ENCODE results near the gene RFX3.

The RFX3 gene

GRCh38 chr9:3497857-3498256 is 27.9 kb downstream of the RFX3 start:
- Histone ChIP-seq H3K27ac (ENCODE audit: low read depth, low read length) (no peak overlapping the region), H3K27me3 (ENCODE audit: insufficient read depth, low read length) (no peaks in the 10 kb centered on the region), H3K4me1 (ENCODE audit: insufficient read depth, low read length) (peaks cover 19% of the 10 kb centered on the region), H3K4me3 (ENCODE audit: low read length) (no peak overlapping the region), H3K9ac (ENCODE audit: low read depth, low read length) (no peak overlapping the region), H3K9me3 (ENCODE audit: insufficient read depth, low read depth, low read length) (no peaks in the 10 kb centered on the region), H3K36me3 (ENCODE audit: insufficient read depth, low read length) (no peaks in the 10 kb centered on the region)
- 83% methylated on average over 1 of the region's 4 CpGs for WGBS

DNA sequence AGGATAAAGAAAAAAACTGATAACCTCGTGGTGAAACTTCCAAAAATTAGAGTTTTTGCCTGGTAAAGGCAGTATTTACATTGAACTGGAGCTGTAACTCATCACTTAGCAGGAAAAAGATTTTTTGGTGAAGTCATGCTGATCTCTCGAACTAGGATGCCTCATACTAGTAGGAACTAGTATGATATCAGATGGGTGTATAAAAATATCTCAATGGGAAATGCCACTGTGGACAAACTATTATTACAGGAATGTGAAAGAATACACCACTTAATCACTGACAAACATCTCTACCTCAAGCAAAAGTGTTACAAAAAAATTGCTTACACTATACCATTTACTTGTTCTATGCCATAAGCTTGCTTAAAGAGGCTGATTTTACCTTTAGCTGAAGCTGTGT is 28.4 kb downstream of the RFX3 start:
- no peaks in the 10 kb centered on the region for H3K9me3 ChIP-seq (ENCODE audit: insufficient read depth, low read depth, low read length)
- H3K4me3 ChIP-seq (ENCODE audit: low read length) = no peak overlapping the region
- H3K36me3 ChIP-seq (ENCODE audit: insufficient read depth, low read length) = no peaks in the 10 kb centered on the region
- WGBS = 90% methylated on average over 2 of the region's 2 CpGs
- H3K9ac ChIP-seq (ENCODE audit: low read depth, low read length) = no peak overlapping the region
- peaks cover 19% of the 10 kb centered on the region for H3K4me1 ChIP-seq (ENCODE audit: insufficient read depth, low read length)
- H3K27ac ChIP-seq (ENCODE audit: low read depth, low read length) = no peak overlapping the region
- H3K27me3 ChIP-seq (ENCODE audit: insufficient read depth, low read length) = no peaks in the 10 kb centered on the region

DNA sequence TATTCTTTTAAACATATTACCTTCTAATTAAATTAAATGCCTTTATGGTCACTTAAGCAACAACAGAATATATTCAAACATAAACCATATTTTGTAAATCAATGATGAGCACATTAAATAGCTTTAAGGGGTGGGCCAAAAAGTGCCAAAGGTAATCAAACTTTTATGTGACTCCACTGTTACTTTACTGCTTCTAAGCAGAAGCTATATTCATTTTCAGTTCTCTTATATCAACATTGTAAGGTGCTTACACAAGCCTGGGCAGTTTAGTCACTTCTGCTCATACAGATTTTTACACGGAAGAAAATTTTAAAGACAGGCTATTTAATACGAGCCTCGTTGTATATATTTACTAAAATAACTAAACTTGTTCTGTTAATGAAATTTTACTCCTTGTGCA is 29.9 kb downstream of the RFX3 start:
- H3K36me3 ChIP-seq (ENCODE audit: insufficient read depth, low read length) = no peaks in the 10 kb centered on the region
- no peaks in the 10 kb centered on the region for H3K9me3 ChIP-seq (ENCODE audit: insufficient read depth, low read depth, low read length)
- 100% methylated on average over 1 of the region's 3 CpGs for WGBS
- no peaks in the 10 kb centered on the region for H3K27me3 ChIP-seq (ENCODE audit: insufficient read depth, low read length)
- H3K4me3 ChIP-seq (ENCODE audit: low read length) = no peak overlapping the region
- H3K4me1 ChIP-seq (ENCODE audit: insufficient read depth, low read length) = peaks cover 19% of the 10 kb centered on the region
- H3K27ac ChIP-seq (ENCODE audit: low read depth, low read length) = no peak overlapping the region
- no peak overlapping the region for H3K9ac ChIP-seq (ENCODE audit: low read depth, low read length)

DNA sequence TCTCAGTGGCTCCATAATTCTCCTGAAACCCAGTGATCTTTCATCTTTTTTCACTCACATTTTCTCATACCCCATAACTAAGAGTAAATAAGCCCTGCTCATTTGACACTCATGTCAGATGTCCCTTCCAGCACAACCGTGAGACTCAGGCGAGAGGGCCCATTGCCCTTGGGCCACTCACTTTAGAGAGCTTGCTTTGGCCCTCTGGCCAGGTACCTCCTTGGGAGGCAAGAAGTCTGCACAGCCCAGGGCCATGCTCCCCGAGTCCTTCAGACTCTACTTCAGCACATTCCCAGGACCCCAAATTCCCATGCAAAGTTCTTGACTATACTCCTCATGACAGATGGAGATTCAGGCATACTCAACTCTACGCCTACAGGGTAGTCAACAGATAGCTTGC is 33.6 kb downstream of the RFX3 start:
- H3K4me3 ChIP-seq (ENCODE audit: low read length) = no peak overlapping the region
- no peaks in the 10 kb centered on the region for H3K9me3 ChIP-seq (ENCODE audit: insufficient read depth, low read depth, low read length)
- no peak overlapping the region for H3K9ac ChIP-seq (ENCODE audit: low read depth, low read length)
- WGBS = 95% methylated on average over 4 of the region's 4 CpGs
- no peaks in the 10 kb centered on the region; the same call in 1 of the 2 replicates for H3K36me3 ChIP-seq (ENCODE audit: insufficient read depth, low read length)
- no peaks in the 10 kb centered on the region for H3K27me3 ChIP-seq (ENCODE audit: insufficient read depth, low read length)
- H3K4me1 ChIP-seq (ENCODE audit: insufficient read depth, low read length) = no peaks in the 10 kb centered on the region; the same call in 1 of the 2 replicates
- no peak overlapping the region for H3K27ac ChIP-seq (ENCODE audit: low read depth, low read length)

GRCh38 chr9:3491450-3491849 is 34.4 kb downstream of the RFX3 start:
- Histone ChIP-seq H3K9me3 (ENCODE audit: insufficient read depth, low read depth, low read length) (no peaks in the 10 kb centered on the region), H3K4me1 (ENCODE audit: insufficient read depth, low read length) (no peaks in the 10 kb centered on the region; the same call in 1 of the 2 replicates), H3K27ac (ENCODE audit: low read depth, low read length) (no peak overlapping the region), H3K36me3 (ENCODE audit: insufficient read depth, low read length) (no peaks in the 10 kb centered on the region; the same call in 1 of the 2 replicates), H3K4me3 (ENCODE audit: low read length) (no peak overlapping the region), H3K9ac (ENCODE audit: low read depth, low read length) (no peak overlapping the region), H3K27me3 (ENCODE audit: insufficient read depth, low read length) (no peaks in the 10 kb centered on the region)

DNA sequence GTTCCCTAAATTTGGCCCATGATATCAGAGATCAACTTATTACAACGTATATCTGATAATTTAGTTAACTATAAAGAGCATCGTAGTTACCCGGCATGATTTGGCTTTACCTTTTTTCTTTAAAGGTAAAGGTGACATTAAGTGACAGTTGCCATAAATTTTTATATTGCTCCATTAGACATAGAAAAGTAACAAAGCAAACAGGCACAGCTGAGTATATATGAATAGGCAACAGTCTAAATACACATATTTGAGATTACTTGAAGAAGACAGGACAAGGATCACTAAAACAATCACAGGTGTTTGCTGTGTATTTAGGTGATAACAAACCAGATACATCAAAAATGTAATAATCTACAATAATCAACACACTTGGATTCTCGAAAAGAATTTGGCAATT is 34.8 kb downstream of the RFX3 start:
- H3K9ac ChIP-seq (ENCODE audit: low read depth, low read length) = no peak overlapping the region
- H3K9me3 ChIP-seq (ENCODE audit: insufficient read depth, low read depth, low read length) = no peaks in the 10 kb centered on the region
- H3K36me3 ChIP-seq (ENCODE audit: insufficient read depth, low read length) = no peaks in the 10 kb centered on the region; the same call in 1 of the 2 replicates
- WGBS = 100% methylated on average over 1 of the region's 4 CpGs
- H3K4me3 ChIP-seq (ENCODE audit: low read length) = no peak overlapping the region
- no peak overlapping the region for H3K27ac ChIP-seq (ENCODE audit: low read depth, low read length)
- H3K27me3 ChIP-seq (ENCODE audit: insufficient read depth, low read length) = no peaks in the 10 kb centered on the region
- no peaks in the 10 kb centered on the region; the same call in 1 of the 2 replicates for H3K4me1 ChIP-seq (ENCODE audit: insufficient read depth, low read length)

DNA sequence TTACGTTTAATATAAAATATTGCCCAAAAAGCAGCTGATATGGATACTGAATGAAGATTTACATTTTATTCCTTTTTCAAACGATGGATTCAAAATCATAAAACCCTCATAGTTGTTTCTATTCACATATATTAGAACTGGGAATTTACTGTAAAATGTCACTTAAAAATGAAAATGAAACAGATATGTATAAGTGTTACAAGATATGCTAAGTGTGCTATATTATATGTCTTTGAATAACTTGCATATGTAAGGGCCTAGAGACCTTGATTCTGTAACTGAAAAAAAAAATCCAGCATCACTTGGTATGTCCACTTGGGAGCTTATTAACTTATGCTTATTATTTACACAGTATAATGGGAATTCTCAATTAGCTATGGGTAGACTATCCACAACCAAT is 43.2 kb downstream of the RFX3 start:
- Histone ChIP-seq H3K4me3 (ENCODE audit: low read length) (no peak overlapping the region), H3K36me3 (ENCODE audit: insufficient read depth, low read length) (peaks cover 3% of the 10 kb centered on the region), H3K9me3 (ENCODE audit: insufficient read depth, low read depth, low read length) (no peaks in the 10 kb centered on the region), H3K27me3 (ENCODE audit: insufficient read depth, low read length) (no peaks in the 10 kb centered on the region), H3K4me1 (ENCODE audit: insufficient read depth, low read length) (peaks cover 35% of the 10 kb centered on the region), H3K27ac (ENCODE audit: low read depth, low read length) (no peak overlapping the region), H3K9ac (ENCODE audit: low read depth, low read length) (no peak overlapping the region)
- no CpG with 5 or more reads among the region's 2 CpGs for WGBS

GRCh38 chr9:3480353-3480655 is 45.5 kb downstream of the RFX3 start:
- Histone ChIP-seq H3K9me3 (ENCODE audit: insufficient read depth, low read depth, low read length) (no peaks in the 10 kb centered on the region), H3K4me1 (ENCODE audit: insufficient read depth, low read length) (peaks cover 44% of the 10 kb centered on the region), H3K36me3 (ENCODE audit: insufficient read depth, low read length) (peaks cover 3% of the 10 kb centered on the region), H3K4me3 (ENCODE audit: low read length) (no peak overlapping the region), H3K9ac (ENCODE audit: low read depth, low read length) (no peak overlapping the region), H3K27me3 (ENCODE audit: insufficient read depth, low read length) (no peaks in the 10 kb centered on the region), H3K27ac (ENCODE audit: low read depth, low read length) (peak overlapping the region; percentile 43; the same call in 1 of the 2 replicates)
- WGBS = 56% methylated on average over 3 of the region's 3 CpGs

DNA sequence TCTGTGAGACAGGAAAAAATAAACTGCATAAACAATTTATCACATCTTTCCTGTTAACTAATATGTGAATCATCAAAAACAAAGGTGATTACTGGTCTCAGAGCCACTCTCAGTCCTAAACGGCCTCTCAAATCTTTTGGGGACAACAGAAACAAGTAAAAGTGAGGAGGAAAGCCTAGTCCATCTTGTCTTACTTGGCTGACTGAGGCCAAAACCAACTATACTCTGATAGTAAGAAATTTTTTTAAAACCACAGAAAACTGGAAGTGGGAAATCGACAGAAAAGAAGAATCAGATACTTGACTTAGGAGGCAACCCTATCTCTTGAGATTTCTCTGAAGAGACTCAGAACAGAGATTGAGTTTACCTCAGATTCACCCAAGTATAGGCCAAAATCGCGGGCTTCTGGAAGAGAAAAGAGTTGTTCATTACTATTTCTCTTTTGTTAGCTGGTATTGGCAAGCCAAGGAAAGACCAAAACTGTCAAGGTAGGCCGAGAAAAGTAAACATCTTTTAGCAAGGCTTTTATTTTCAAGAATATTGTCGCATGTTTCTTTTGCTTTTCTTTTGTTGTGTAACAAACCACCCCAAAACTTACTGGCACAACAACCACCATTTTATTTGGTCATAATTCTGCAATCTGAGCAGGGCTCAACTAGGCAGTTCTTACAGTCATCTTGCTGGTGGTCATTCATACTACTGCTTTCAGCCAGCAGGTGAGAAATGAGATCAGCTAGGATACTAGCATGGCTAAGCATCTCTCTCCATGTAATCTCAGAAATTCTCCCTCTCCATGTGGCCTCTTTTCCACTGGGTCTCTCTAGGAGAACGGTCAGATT is 46.1 kb downstream of the RFX3 start:
- Histone ChIP-seq H3K9ac (ENCODE audit: low read depth, low read length) (no peak overlapping the region), H3K4me3 (ENCODE audit: low read length) (no peak overlapping the region), H3K4me1 (ENCODE audit: insufficient read depth, low read length) (peaks cover 44% of the 10 kb centered on the region), H3K9me3 (ENCODE audit: insufficient read depth, low read depth, low read length) (no peaks in the 10 kb centered on the region), H3K27ac (ENCODE audit: low read depth, low read length) (peak overlapping the region; percentile 51), H3K36me3 (ENCODE audit: insufficient read depth, low read length) (peaks cover 3% of the 10 kb centered on the region; the same call in 1 of the 2 replicates), H3K27me3 (ENCODE audit: insufficient read depth, low read length) (no peaks in the 10 kb centered on the region)
- WGBS = 83% methylated on average over 7 of the region's 7 CpGs

DNA sequence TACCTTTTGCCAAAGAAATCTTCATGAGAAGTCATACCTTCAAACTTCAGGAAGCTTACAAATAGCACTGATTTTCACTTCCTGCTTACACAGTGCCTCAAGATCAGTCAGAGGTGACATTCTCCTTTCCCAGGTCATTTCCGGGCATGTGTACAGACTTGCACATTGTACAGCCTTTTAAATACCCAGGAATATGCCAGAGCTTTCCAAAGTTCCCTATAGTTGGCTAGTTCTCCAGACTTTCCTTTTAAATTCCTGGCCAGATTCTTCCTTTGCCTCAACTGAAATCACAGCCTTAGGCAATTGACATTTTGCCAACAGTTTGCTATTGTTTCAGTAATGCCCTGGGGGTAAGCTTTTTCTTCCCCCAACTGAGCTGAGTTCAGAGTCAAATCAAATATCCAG is 47.2 kb downstream of the RFX3 start:
- WGBS = 80% methylated on average over 1 of the region's 1 CpG
- H3K9me3 ChIP-seq (ENCODE audit: insufficient read depth, low read depth, low read length) = no peaks in the 10 kb centered on the region
- peaks cover 44% of the 10 kb centered on the region for H3K4me1 ChIP-seq (ENCODE audit: insufficient read depth, low read length)
- no peaks in the 10 kb centered on the region for H3K27me3 ChIP-seq (ENCODE audit: insufficient read depth, low read length)
- no peak overlapping the region for H3K4me3 ChIP-seq (ENCODE audit: low read length)
- H3K36me3 ChIP-seq (ENCODE audit: insufficient read depth, low read length) = no peaks in the 10 kb centered on the region
- no peak overlapping the region for H3K9ac ChIP-seq (ENCODE audit: low read depth, low read length)
- peak overlapping the region; percentile 72 for H3K27ac ChIP-seq (ENCODE audit: low read depth, low read length)

DNA sequence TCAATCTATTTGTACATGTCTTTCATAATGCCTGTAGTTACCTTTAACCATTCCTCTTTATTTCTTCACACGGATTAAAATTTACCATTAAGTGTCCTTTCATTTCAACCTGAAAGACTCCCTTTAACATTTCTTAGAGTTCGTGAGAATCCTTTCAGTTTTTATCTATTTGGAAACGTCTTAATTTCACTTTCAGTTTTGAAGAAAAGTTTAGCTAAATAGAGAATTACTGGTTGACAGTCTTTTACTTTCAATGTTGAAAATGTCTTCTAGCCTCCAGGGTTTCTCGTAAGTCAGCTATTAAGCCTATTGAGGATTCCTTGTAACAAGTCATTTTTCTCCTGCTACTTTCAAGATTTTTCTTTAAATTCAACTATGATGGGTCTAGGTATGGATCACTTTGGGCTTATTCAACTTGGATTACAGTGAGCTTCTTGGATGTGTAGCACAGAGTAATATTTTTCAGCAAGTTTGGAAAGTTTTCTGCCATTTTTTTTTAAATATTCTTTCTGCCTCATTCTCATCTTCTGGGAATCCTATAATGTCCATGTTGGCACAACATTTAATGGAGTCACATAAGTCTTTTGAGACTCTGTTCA is 48.5 kb downstream of the RFX3 start:
- no peaks in the 10 kb centered on the region for H3K27me3 ChIP-seq (ENCODE audit: insufficient read depth, low read length)
- H3K4me1 ChIP-seq (ENCODE audit: insufficient read depth, low read length) = peaks cover 48% of the 10 kb centered on the region
- H3K4me3 ChIP-seq (ENCODE audit: low read length) = no peak overlapping the region
- WGBS = 87% methylated on average over 4 of the region's 4 CpGs
- H3K36me3 ChIP-seq (ENCODE audit: insufficient read depth, low read length) = no peaks in the 10 kb centered on the region
- H3K27ac ChIP-seq (ENCODE audit: low read depth, low read length) = peak overlapping the region; percentile 32; the same call in 1 of the 2 replicates
- no peaks in the 10 kb centered on the region for H3K9me3 ChIP-seq (ENCODE audit: insufficient read depth, low read depth, low read length)
- no peak overlapping the region for H3K9ac ChIP-seq (ENCODE audit: low read depth, low read length)

All from HUES64 (cell line).